ENCODE data around the gene FAM227B. TPM values are rescaled to one million over a fixed set of nuclear protein-coding genes. Genes with fewer than 3 reads are reported as not detected.
"Not testable (repeated sequence)": the region's sequence is repeated elsewhere in the genome, so short reads cannot be mapped to it uniquely, and the experiment has no call there.

The FAM227B gene
- total RNA-seq, 1 donor from 2014 or later, result 8.2 TPM

DNA sequence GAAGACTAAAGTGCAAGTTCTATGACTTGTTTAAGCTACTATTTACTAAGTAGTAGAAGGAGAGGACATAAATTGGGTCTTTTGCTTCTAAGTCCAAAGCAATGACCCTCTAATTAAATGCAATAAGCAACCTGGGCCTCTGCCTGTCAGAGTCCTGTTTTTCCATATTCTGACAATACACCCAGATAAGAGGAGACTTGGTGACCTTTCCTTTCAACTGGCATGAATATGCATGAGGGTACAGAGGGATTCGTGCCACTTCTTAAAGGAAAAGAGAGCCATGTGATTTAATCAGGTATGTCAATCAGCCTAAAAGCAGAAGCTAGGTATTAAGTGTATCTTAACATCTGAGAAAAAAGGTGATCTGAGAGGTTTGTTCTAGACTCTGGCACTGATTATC is 248.3 kb downstream of the FAM227B start:
- no peak for DNase-seq

DNA sequence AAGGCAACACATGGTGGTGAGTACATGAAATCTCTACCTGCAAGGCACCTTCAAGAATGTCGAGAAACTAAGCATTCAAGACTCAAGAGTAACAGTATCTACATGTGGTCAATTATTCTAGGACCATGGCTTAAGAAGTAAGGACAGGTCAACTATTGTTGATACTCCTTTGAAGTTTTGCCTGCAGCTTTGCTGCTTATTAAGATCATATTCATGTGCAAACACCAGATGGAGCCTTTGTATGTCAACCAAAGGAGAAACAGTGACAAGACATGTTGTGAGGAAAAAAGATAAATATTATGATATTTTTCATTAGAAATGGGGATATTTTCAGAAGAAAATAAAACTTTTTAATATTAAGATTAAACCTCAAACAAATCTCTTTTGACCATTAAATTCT is 249.8 kb downstream of the FAM227B start:
- peak; percentile 2 for DNase-seq

DNA sequence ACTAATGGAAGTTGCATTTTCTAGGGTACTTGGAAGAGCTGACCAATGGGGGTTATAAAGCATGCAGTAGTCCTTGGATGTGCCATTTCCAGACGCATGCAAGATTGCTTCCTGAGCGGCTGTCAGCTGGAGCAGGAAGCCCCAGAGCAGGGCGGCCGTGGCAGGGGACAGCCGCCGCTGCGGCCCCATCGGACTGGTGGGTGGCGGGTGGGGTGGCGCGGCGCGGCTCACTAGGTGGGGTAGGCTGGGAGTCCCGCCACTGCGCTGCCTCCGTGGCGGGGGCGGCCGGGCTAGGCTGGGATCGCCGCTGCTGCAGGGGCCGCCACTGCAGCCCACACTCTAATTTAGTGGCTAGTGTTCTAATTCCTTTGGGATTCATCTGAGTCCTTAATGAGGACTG is 254.1 kb downstream of the FAM227B start:
- DNase-seq, result no peak

DNA sequence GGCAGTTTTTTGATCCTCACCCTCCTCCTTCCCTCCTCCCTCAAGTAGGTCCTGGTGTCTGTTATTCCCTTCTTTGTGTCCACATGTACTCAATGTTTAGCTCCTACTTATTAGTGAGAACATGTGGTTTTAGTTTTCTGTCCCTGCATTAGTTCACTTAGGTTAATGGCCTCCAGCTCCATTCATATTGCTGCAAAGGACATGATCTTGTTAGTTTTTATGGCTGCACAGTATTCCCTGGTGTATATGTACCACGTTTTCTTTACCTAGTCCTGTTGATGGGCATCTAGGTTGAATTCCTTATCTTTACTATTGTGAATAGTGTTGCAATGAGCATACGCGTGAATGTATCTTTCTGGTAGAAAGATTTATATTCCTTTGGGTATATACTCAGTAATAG is 259.2 kb downstream of the FAM227B start:
- no peak for DNase-seq

DNA sequence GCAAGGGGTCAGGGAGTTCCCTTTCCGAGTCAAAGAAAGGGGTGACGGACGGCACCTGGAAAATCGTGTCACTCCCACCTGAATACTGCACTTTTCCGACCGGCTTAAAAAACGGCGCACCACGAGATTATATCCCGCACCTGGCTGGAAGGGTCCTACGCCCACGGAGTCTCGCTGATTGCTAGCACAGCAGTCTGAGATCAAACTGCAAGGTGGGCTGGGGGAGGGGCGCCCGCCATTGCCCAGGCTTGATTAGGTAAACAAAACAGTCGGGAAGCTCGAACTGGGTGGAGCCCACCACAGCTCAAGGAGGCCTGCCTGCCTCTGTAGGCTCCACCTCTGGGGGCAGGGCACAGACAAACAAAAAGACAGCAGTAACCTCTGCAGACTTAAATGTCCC is 266.2 kb downstream of the FAM227B start:
- DNase-seq, result not testable (repeated sequence)

DNA sequence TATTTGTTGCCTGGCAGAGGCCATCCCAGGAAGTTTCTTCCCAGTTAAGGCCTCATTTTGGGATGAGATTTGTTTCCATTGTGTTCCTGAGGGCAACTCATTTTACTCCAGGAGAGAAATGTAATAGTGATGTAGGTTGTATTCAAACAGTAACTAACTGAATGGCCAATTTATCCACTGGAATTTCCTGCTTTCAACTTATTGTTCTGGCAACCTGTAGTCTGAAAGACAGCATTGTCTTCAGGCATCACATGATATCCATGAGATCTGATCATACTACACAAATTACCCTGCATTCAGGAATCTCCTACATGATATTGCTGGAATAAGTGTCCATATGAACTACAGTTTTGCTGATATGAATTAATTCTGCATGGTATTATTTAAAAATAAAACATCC is 277.1 kb downstream of the FAM227B start:
- DNase-seq, result no peak

DNA sequence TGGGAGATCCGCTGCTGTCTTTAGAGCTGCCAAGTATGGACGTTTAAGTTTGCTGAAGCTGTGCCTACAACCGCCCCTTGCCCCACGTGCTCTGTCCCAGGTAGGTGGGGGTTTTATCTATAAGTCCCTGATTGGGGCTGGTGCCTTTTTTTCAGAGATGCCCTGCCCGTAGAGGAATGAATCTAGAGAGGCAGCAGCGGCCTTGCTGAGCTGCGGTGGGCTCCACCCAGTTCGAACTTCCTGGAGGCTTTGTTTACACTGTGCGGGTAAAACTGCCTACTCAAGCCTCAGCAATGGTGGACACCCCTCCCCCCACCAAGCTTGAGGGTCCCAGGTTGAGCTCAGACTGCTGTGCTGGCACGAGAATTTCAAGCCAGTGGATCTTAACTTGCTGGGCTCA is 281.0 kb downstream of the FAM227B start:
- no peak for DNase-seq

DNA sequence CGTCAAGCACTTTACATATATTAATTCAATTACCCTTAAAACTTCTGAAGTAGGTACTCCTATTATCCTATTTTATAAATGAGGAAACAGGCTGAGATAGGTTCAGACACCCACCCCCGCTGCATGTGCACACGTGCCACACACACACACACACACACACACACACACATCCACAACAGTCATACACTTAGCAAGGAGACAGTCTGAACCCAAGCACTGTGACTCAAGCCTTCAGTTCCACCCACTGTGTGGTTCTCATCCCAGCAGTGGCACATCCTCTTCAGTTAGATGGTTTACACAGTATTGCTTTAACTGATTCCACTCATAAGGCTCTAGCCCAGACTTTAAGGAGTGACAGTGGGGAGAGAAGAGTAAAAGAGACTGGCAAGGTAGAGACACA is 288.7 kb downstream of the FAM227B start:
- DNase-seq, result no peak

DNA sequence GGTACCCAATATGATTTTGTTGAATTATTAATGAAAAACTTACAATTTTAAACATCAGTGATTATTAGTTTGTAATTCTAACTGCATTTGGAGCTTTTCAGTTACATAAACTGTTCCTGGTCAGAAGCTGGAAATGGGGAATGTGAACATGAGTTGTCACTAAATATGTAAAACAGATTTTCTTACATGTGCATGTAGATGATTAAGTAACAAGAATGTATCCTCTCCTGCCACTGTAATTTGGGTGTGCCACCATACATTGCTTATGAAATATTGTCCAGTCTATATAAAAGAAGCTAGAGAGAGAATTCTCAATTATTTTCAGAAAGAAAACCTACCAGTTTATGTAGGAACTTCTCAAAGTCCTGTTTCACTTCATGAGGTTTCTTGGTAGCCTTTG is 289.2 kb downstream of the FAM227B start:
- DNase-seq, result no peak

DNA sequence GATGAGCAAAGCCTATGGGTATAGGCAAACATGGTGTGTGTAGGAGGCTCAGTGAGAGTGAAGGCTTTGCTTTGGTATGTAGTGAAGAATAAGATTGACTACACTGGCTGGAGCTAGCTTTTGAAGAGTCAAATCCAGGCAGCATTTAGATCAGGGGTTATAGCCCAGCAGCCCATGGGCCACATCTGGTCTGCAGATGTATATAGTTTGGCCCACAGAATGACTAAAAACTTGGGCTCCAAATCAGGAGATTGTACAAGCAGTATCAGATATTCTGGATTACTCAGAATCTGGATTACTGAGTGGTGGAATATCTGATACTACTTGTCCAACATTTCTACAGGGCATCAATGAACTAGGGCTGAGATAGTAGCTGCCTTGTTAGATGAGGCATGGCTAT is 290.5 kb downstream of the FAM227B start:
- no peak for DNase-seq

DNA sequence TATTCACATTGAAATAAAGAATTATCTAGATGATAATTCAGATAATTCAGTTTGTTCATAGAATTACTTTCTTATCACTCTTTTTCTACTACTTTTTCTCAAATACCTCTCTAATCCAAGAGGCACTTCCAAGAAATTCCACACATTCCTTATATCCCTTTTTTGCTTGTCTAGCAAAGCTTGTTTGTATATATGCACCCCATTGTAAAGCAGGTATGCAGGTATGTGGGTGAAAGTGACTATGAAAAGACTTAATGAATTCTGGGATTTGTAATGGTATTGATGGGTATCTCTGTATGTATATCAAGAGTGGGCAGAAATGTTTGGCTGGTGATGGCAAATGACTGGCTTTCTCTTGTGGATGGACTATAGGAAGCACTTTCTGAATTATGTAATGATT is 291.7 kb downstream of the FAM227B start:
- DNase-seq, result no peak

DNA sequence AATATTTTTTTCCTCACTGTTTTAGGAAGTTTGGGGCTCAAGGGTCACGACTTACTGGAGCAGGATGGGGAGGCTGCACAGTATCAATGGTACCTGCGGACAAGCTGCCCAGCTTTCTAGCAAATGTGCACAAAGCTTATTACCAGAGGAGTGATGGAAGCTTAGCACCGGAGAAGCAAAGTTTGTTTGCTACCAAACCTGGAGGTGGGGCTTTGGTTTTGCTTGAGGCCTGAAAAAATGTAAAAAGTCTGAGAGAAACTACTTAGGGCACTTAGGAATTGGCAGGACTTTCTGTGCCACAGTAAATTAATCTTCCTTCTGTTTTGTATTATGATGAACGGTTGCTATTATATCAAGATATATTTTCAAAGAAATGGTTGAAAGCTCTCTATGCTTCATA is 292.7 kb downstream of the FAM227B start:
- DNase-seq, result peak; percentile 20

DNA sequence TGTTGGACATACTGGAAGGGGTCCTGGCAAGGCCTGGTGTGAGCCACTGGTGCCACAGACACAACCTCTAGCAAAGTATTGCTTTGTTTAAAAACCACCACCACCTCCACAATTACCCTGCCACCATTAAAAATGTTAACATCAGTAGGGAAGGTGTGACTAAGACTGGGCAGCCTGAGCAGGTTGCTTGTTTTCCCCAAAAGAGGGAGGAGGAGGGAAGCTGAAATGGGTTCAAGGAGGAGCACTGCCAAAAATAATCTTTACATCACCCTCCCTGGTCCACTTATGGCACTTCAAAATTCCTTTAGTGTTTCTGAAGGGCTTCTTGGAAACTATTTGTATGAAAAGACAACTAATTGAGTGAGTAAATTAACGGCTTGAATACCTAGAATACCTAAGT is 297.4 kb downstream of the FAM227B start:
- DNase-seq, result no peak

DNA sequence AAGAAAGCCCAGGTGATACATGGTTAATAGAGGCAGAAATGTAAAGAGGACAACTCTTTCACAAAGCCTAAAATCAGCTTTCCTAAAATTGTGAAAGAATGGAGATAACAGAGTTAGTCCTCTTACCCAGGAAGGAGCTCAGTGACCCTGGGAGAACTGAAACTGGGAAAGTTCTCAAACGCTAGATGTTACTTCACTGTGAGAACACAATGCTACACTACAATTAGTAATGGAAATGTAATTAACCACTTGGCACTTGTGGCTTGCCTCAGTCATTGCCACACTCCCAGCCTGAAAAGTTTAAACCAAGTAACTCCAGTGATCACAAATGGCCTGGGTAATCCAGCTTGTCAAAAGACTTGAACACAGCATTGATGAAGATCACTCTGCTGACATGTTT is 300.3 kb downstream of the FAM227B start:
- DNase-seq, result no peak

DNA sequence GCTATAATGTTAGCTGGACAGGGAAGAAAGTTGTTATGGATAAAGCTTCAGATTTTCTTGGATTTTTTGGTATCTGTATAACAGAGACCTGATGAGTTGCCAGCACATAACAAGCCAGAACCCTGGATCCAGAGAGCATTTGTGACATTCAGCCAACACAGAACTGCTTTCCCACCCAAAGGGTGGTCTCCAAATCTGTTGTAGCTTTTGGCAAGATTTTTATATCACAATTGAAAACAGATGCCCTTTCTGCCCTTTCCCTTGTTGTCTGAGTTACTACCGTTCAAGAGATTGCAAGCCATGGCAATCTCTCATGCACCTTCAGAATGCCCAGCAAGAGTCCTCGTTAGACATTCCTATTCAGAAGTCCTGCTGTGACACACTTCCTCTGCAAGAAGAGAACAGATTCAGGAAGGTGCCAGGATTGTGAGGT is 305.2 kb downstream of the FAM227B start:
- peak; percentile 89 for DNase-seq

DNA sequence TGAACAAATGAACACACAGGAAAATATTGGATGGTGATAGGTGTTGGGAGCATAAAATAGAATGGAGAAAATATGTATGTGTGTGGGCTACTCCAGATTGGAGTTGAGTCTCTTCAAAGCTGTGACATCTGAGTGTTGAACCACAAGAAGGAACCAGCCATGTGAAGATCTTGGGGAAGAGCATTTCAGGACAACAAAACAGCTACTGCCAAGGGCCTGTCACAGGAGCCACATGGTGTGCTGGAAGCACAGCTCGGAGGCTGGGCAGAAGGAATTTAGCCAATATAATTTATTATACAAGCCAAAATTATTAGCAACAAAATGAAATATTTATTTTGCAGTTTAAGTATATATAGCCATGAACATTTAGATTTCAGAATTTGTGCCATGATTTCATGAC is 305.9 kb downstream of the FAM227B start:
- peak; percentile 60 for DNase-seq

DNA sequence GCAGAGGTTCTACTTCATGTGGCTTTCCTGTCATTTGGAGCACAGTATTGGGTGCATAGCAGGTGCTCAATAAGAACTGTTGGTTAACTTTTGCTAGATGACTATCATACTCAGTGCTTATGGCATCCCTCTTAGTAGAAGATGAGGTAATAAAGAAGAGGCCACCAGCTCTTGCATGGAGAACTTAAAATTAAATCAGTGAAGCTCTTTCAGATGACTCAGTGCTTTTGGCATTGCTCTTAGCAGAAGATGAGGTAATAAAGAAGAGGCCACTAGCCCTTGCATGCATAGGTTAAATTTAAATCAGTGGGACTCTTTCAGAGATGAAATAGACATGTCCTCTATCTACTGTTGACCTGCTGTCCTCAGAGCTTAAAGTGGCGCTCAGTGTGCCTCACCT is 307.0 kb downstream of the FAM227B start:
- DNase-seq, result peak; percentile 44

DNA sequence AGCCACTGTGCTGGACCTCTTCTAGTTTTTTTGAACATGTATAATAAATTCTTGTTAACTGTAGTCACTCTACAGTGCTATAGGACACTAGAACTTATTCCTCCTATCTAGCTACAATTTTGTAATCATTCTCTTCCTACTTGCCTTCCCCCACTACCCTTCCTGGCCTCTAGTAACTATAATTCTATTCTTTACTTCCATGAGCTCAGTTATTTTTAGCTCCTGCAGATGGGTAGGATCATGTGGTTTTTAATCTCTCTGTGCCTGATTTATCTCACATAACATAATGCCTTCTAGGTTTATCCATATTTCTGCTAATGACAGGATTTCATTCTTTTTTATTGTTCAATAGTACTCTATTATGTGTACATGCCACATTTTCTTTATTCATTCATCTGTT is 310.7 kb downstream of the FAM227B start:
- no peak for DNase-seq

DNA sequence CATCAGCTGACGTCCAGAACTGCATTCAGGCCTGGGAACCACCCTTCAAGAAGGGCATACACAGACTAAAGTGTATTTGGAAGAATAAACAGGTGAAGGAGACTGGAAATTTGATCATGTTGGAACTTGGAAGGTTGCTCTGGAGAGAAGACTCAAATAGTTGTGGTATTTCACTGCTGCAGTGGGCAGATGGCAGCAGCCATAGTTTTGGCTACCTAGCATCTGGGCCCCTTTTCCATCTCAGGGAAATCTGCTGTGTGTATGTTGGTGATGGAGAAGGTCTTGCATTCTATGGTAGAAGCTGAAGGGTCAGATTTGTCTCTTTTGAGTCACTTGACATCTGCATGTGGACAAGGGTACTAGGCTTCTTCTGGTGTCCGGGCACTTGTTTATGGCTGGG is 311.9 kb downstream of the FAM227B start:
- DNase-seq, result no peak

DNA sequence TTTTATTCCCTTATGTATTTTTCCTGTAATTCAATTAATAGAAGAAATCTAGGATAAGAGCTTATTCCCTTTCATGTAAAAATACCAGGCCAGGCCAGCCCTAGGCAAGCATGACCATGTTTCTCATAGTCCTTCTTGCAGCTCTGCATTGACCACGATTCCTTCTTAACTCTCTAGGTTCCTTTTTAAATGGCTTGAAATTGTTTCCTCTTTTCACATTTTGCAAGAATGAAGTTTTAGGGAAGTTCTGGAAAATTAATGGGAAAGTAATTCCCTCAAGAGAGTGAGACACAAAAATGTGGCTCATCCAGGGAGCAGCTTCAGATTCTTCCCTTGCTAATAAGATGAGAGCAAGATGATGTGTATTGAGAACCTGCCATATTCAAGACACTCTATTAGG is 314.1 kb downstream of the FAM227B start:
- DNase-seq, result no peak

DNA sequence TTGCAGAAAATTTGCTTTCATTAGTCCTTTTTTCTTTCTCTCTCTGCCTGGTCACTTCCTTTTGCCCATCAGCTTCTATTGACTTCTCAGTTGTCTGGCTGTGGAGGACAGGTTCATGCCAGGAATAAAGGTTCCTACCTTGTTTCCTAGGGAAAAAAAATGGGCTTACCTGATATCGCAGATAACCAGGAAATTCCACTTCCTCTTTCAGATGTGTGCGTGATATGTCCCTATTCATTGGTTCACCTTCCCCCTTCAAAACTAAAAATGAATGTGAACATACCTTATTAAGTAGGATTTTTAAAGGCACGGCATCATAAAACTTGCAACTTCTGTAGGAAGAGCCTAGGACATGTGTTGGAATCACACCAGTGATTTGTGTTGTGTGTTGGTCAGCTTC is 317.6 kb downstream of the FAM227B start:
- no peak for DNase-seq

DNA sequence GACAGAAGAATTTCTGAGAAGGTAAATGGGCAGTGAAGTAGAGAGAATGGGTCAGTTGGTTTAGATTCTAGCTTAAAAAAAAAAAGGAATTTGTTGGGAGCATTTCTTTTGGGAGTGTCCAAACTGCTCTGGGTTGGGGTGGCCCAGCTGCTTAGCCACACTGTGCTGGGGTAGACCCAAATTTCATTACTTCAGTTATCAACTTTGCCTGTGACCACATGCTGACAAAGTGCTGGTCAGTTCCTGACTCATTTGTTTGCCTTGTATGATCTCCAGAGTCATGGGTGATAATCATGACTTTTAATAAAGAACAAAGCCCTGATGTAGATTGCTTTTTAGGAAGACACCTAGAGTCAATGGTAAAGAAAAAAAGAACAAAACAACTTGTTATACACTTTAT is 319.1 kb downstream of the FAM227B start:
- DNase-seq, result no peak

DNA sequence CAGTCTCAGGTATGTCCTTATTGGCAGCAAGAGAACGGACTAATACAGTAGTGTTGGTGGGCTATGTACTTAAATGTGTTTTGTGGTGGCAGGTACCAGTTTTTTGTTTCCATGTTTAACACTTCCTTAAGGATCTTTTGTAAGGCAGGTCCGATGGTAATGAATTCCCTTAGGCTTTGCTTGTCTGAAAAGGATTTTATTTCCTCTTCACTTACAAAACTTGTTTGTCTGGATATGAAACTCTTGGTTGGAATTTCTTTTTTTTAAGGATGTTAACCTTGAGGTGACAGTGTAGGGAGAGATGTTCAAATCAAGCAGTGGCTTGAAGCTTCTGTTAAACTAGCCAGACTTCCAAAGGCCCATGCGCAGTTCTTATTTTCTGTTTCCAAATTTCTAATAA is 319.8 kb downstream of the FAM227B start:
- DNase-seq, result no peak

DNA sequence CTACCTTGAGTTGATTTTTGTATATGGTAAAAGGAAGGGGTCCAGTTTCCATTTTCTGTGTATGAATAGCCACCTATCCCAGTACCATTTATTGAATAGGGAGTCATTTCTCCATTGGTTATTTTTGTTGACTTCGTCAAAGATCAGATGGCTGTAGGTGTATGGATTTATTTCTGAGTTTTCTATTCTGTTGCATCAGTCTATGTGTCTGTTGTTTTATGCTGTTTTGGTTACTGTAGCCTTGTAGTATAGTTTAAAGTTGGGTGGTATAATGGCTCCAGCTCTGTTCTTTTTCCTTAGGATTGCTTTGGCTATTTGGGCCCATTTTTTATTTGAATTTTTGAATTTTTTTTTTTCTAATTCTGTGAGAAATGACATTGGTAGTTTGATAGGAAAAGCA is 323.0 kb downstream of the FAM227B start:
- DNase-seq, result no peak

DNA sequence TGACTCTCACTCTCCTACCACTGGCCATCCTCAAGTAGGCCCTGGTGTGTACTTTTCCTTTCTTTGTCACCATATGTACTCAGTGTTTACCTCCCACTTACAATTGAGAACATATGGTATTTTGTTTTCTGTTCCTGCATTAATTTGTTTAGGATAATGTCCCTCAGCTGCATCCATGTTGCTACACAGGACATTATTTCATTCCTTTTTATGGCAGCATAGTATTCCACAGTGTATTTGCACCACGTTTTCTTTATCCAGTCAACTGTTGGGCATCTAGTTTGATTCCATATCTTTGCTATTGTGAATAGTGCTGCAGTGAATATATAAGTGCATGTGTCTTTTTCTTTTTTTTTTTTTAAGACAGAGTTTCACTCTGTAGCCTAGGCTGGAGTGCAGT is 324.4 kb downstream of the FAM227B start:
- DNase-seq, result no peak

DNA sequence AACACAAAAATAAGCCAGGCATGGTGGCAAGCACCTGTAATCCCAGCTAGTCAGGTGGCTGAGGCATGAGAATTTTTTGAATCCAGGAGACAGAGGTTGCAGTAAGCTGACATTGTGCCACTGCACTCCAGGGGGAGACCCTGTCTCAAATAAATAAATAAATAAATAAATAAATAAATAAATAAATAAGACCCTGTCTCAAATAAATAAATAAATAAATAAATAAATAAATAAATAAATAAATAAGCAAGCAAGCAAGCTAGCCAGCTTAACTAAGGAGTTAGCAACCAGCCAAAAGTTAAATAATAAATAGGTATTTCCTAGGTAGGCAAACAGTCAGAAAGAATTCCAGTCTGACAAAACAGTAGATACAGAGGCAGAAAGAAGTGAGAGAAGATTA is 326.7 kb downstream of the FAM227B start:
- DNase-seq, result no peak

Measured in tongue (tissue), 2 donors.